Measurements from ENCODE around the gene SMPX.
A peak's percentile ranks its signal among the peaks of the same experiment; 100 is the strongest.

Gene SMPX

GRCh38 chrX:21711129-21711847, 46.6 kb downstream of the SMPX start:
- DNase-seq, result no peak

- DNase-seq, result no peak
Observed at GRCh38 chrX:21708116-21708515, 49.8 kb downstream of the SMPX start.

GRCh38 chrX:21705225-21705624, 52.7 kb downstream of the SMPX start:
- no peak for DNase-seq

GRCh38 chrX:21702725-21703124, 55.2 kb downstream of the SMPX start:
- no peak for DNase-seq

- DNase-seq, result no peak
Observed at GRCh38 chrX:21700967-21701366, 56.9 kb downstream of the SMPX start.

- DNase-seq, result no peak
Observed at GRCh38 chrX:21700275-21700674, 57.6 kb downstream of the SMPX start.

- no peak for DNase-seq
Observed at GRCh38 chrX:21699136-21699535, 58.8 kb downstream of the SMPX start.

GRCh38 chrX:21698272-21698671, 59.6 kb downstream of the SMPX start:
- DNase-seq, result no peak

- DNase-seq, result no peak
Observed at GRCh38 chrX:21691512-21692018, 66.4 kb downstream of the SMPX start.

- DNase-seq, result no peak
Observed at GRCh38 chrX:21683941-21684340, 74.0 kb downstream of the SMPX start.

- no peak for DNase-seq
Observed at GRCh38 chrX:21678048-21678612, 79.8 kb downstream of the SMPX start.

GRCh38 chrX:21675931-21676330, 82.0 kb downstream of the SMPX start:
- no peak for DNase-seq

- DNase-seq, result no peak
Observed at GRCh38 chrX:21674430-21675186, 83.3 kb downstream of the SMPX start.

GRCh38 chrX:21666679-21667078, 91.2 kb downstream of the SMPX start:
- no peak for DNase-seq

- DNase-seq, result no peak
Observed at GRCh38 chrX:21666252-21666651, 91.7 kb downstream of the SMPX start.

GRCh38 chrX:21662761-21663160, 95.2 kb downstream of the SMPX start:
- DNase-seq, result no peak

- DNase-seq, result no peak
Observed at GRCh38 chrX:21661316-21661715, 96.6 kb downstream of the SMPX start.

- no peak for DNase-seq
Observed at GRCh38 chrX:21660156-21660555, 97.8 kb downstream of the SMPX start.

GRCh38 chrX:21659320-21659719, 98.6 kb downstream of the SMPX start:
- no peak for DNase-seq

- peak; percentile 13 for DNase-seq
Observed at GRCh38 chrX:21658746-21659145, 99.2 kb downstream of the SMPX start.

GRCh38 chrX:21658152-21658737, 99.7 kb downstream of the SMPX start, which contains the start of gene KLHL34:
KLHL34 (minus strand) TSS chrX:21658330; CDS start chrX:21657788, 542 bp downstream.
- DNase-seq, result peak; percentile 16

- peak; percentile 16 for DNase-seq
Observed at GRCh38 chrX:21657318-21658151, 100.4 kb downstream of the SMPX start.
